ENCODE results near the gene HDDC2.

HDDC2 gene

GRCh38 chr6:125323376-125323775 lies 21.6 kb upstream of the HDDC2 start:
- Histone ChIP-seq H2BK120ac (ENCODE audit: low read depth, low read length) (no peak overlapping the region), H3K4me1 (ENCODE audit: control insufficient read depth in 2 of 2, insufficient read depth in 1 of 2, low read depth in 1 of 2, low read length in 2 of 2) (no peaks in the 10 kb centered on the region), H3K9ac (ENCODE audit: low read depth, low read length, poor library complexity) (no peak overlapping the region), H3K4ac (ENCODE audit: low read length) (no peak overlapping the region), H3K14ac (ENCODE audit: low read length) (no peak overlapping the region), H3K27ac (replicated peaks; ENCODE audit: low read length) (no peak overlapping the region), H2BK12ac (ENCODE audit: low read length) (no peak overlapping the region), H2AFZ (ENCODE audit: low read length) (no peak overlapping the region), H3K4me3 (ENCODE audit: low read length in 2 of 2) (no peak overlapping the region), H3K27me3 (ENCODE audit: control insufficient read depth in 3 of 3, insufficient read depth in 3 of 3, low read depth in 1 of 3, low read length in 3 of 3) (peaks cover 0 to 6% (median 0%) of the 10 kb centered on the region in 3 experiments), H3K36me3 (replicated peaks in 1 of 2; ENCODE audit: control insufficient read depth in 2 of 2, insufficient read depth in 2 of 2, low read length in 2 of 2) (no peaks in the 10 kb centered on the region), H3K9me3 (replicated peaks in 1 of 2; ENCODE audit: control insufficient read depth in 2 of 2, insufficient read depth in 1 of 2, low read depth in 1 of 2, low read length in 2 of 2) (no peaks in the 10 kb centered on the region), H2BK5ac (ENCODE audit: low read length) (no peak overlapping the region), H2AK5ac (ENCODE audit: low read depth, low read length) (no peak overlapping the region), H3K79me1 (ENCODE audit: low read depth, low read length) (no peaks in the 10 kb centered on the region), H2BK15ac (ENCODE audit: low read length) (no peak overlapping the region), H3K23ac (ENCODE audit: low read depth, low read length, poor library complexity) (no peak overlapping the region), H3K18ac (ENCODE audit: low read length) (no peak overlapping the region), H4K8ac (ENCODE audit: low read depth, low read length) (no peak overlapping the region), H4K91ac (ENCODE audit: low read depth, low read length, poor library complexity) (no peak overlapping the region), H3K4me2 (ENCODE audit: insufficient read depth, low read length, poor library complexity, severe bottlenecking) (no peak overlapping the region)
- no CpG with 5 or more reads among the region's 2 CpGs for WGBS, 2 donors (ENCODE audit: extremely low coverage in 2 of 2, insufficient read length in 2 of 2, insufficient replicate concordance in 1 of 2)
- no peak for DNase-seq (ENCODE audit: low spot score)

- Histone ChIP-seq H3K18ac (ENCODE audit: low read length) (no peak overlapping the region), H2BK120ac (ENCODE audit: low read depth, low read length) (no peak overlapping the region), H4K8ac (ENCODE audit: low read depth, low read length) (no peak overlapping the region), H3K4me3 (ENCODE audit: low read length in 2 of 2) (no peak overlapping the region), H3K4me1 (ENCODE audit: control insufficient read depth in 2 of 2, insufficient read depth in 1 of 2, low read depth in 1 of 2, low read length in 2 of 2) (peaks cover 4 to 10% of the 10 kb centered on the region in 2 donors), H3K4me2 (ENCODE audit: insufficient read depth, low read length, poor library complexity, severe bottlenecking) (no peak overlapping the region), H2BK12ac (ENCODE audit: low read length) (no peak overlapping the region), H2BK15ac (ENCODE audit: low read length) (no peak overlapping the region), H4K91ac (ENCODE audit: low read depth, low read length, poor library complexity) (no peak overlapping the region), H3K4ac (ENCODE audit: low read length) (no peak overlapping the region), H3K9me3 (replicated peaks in 1 of 2; ENCODE audit: control insufficient read depth in 2 of 2, insufficient read depth in 1 of 2, low read depth in 1 of 2, low read length in 2 of 2) (no peaks in the 10 kb centered on the region), H2BK5ac (ENCODE audit: low read length) (no peak overlapping the region), H2AK5ac (ENCODE audit: low read depth, low read length) (no peak overlapping the region), H3K14ac (ENCODE audit: low read length) (no peak overlapping the region), H3K27ac (replicated peaks; ENCODE audit: low read length) (no peak overlapping the region), H3K79me1 (ENCODE audit: low read depth, low read length) (no peaks in the 10 kb centered on the region), H2AFZ (ENCODE audit: low read length) (peak overlapping the region; percentile 6), H3K9ac (ENCODE audit: low read depth, low read length, poor library complexity) (no peak overlapping the region), H3K23ac (ENCODE audit: low read depth, low read length, poor library complexity) (no peak overlapping the region), H3K27me3 (ENCODE audit: control insufficient read depth in 3 of 3, insufficient read depth in 3 of 3, low read depth in 1 of 3, low read length in 3 of 3) (peaks cover 0 to 26% (median 0%) of the 10 kb centered on the region in 3 experiments), H3K36me3 (replicated peaks in 1 of 2; ENCODE audit: control insufficient read depth in 2 of 2, insufficient read depth in 2 of 2, low read length in 2 of 2) (no peaks in the 10 kb centered on the region)
- DNase-seq (ENCODE audit: low spot score), result peak; percentile 33
- WGBS, 2 donors (ENCODE audit: extremely low coverage in 2 of 2, insufficient read length in 2 of 2, insufficient replicate concordance in 1 of 2), result no CpG with 5 or more reads among the region's 9 CpGs
Observed at GRCh38 chr6:125316621-125317020, 14.9 kb upstream of the HDDC2 start.

- no peak for DNase-seq (ENCODE audit: low spot score)
- Histone ChIP-seq H3K14ac (ENCODE audit: low read length) (no peak overlapping the region), H4K8ac (ENCODE audit: low read depth, low read length) (no peak overlapping the region), H3K4me1 (ENCODE audit: control insufficient read depth in 2 of 2, insufficient read depth in 1 of 2, low read depth in 1 of 2, low read length in 2 of 2) (peaks cover 4 to 10% of the 10 kb centered on the region in 2 donors), H2BK120ac (ENCODE audit: low read depth, low read length) (no peak overlapping the region), H3K36me3 (replicated peaks in 1 of 2; ENCODE audit: control insufficient read depth in 2 of 2, insufficient read depth in 2 of 2, low read length in 2 of 2) (no peaks in the 10 kb centered on the region), H4K91ac (ENCODE audit: low read depth, low read length, poor library complexity) (no peak overlapping the region), H3K4me3 (ENCODE audit: low read length in 2 of 2) (no peak overlapping the region), H3K9ac (ENCODE audit: low read depth, low read length, poor library complexity) (no peak overlapping the region), H2AK5ac (ENCODE audit: low read depth, low read length) (no peak overlapping the region), H2BK5ac (ENCODE audit: low read length) (no peak overlapping the region), H2BK15ac (ENCODE audit: low read length) (no peak overlapping the region), H2AFZ (ENCODE audit: low read length) (no peak overlapping the region), H3K79me1 (ENCODE audit: low read depth, low read length) (no peaks in the 10 kb centered on the region), H3K18ac (ENCODE audit: low read length) (no peak overlapping the region), H3K27ac (replicated peaks; ENCODE audit: low read length) (no peak overlapping the region), H3K4me2 (ENCODE audit: insufficient read depth, low read length, poor library complexity, severe bottlenecking) (no peak overlapping the region), H2BK12ac (ENCODE audit: low read length) (no peak overlapping the region), H3K9me3 (replicated peaks in 1 of 2; ENCODE audit: control insufficient read depth in 2 of 2, insufficient read depth in 1 of 2, low read depth in 1 of 2, low read length in 2 of 2) (no peaks in the 10 kb centered on the region), H3K4ac (ENCODE audit: low read length) (no peak overlapping the region), H3K27me3 (ENCODE audit: control insufficient read depth in 3 of 3, insufficient read depth in 3 of 3, low read depth in 1 of 3, low read length in 3 of 3) (peaks cover 0 to 31% (median 0%) of the 10 kb centered on the region in 3 experiments), H3K23ac (ENCODE audit: low read depth, low read length, poor library complexity) (no peak overlapping the region)
- no CpG with 5 or more reads among the region's 5 CpGs for WGBS, 2 donors (ENCODE audit: extremely low coverage in 2 of 2, insufficient read length in 2 of 2, insufficient replicate concordance in 1 of 2)
Observed at GRCh38 chr6:125315548-125315947, 13.8 kb upstream of the HDDC2 start.

DNA sequence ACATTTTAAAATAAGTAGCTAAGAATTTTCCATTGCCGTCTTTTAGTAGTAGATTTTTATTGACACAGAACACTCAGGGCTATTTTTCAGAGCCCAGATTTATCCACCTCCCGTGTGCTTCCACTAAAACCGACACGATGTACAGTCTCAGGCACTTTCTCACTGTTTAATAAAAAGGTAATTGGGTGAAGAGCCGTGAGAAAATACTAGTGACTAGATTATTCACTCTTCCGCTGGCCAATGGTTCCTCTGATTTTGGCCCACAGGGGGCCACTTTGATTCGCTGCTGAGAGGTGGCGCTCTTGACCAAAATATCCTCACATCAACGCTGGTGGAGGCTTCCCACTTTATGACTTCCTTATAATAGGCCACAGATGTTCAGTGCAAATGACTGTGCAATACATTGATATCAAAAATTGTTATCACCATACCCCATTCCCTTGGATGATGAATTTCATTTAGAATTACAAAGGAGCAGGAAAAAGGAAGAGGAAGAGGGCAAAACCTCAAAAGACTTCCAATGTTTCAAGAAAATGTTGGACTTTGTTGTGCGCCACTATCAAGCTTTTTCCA lies 12.3 kb upstream of the HDDC2 start:
- Histone ChIP-seq H3K23ac (ENCODE audit: low read depth, low read length, poor library complexity) (no peak overlapping the region), H4K91ac (ENCODE audit: low read depth, low read length, poor library complexity) (no peak overlapping the region), H3K4me1 (ENCODE audit: control insufficient read depth in 2 of 2, insufficient read depth in 1 of 2, low read depth in 1 of 2, low read length in 2 of 2) (peaks cover 4 to 10% of the 10 kb centered on the region in 2 donors), H3K36me3 (replicated peaks in 1 of 2; ENCODE audit: control insufficient read depth in 2 of 2, insufficient read depth in 2 of 2, low read length in 2 of 2) (no peaks in the 10 kb centered on the region), H3K9me3 (replicated peaks in 1 of 2; ENCODE audit: control insufficient read depth in 2 of 2, insufficient read depth in 1 of 2, low read depth in 1 of 2, low read length in 2 of 2) (no peaks in the 10 kb centered on the region), H3K4ac (ENCODE audit: low read length) (no peak overlapping the region), H3K27me3 (ENCODE audit: control insufficient read depth in 3 of 3, insufficient read depth in 3 of 3, low read depth in 1 of 3, low read length in 3 of 3) (peaks cover 0 to 32% (median 0%) of the 10 kb centered on the region in 3 experiments), H3K27ac (replicated peaks; ENCODE audit: low read length) (no peak overlapping the region), H2BK120ac (ENCODE audit: low read depth, low read length) (no peak overlapping the region), H3K9ac (ENCODE audit: low read depth, low read length, poor library complexity) (no peak overlapping the region), H2BK5ac (ENCODE audit: low read length) (no peak overlapping the region), H3K14ac (ENCODE audit: low read length) (no peak overlapping the region), H3K79me1 (ENCODE audit: low read depth, low read length) (no peaks in the 10 kb centered on the region), H3K4me2 (ENCODE audit: insufficient read depth, low read length, poor library complexity, severe bottlenecking) (no peak overlapping the region), H2AFZ (ENCODE audit: low read length) (no peak overlapping the region), H3K4me3 (ENCODE audit: low read length in 2 of 2) (no peak overlapping the region), H2AK5ac (ENCODE audit: low read depth, low read length) (no peak overlapping the region), H3K18ac (ENCODE audit: low read length) (no peak overlapping the region), H2BK15ac (ENCODE audit: low read length) (no peak overlapping the region), H4K8ac (ENCODE audit: low read depth, low read length) (no peak overlapping the region), H2BK12ac (ENCODE audit: low read length) (no peak overlapping the region)
- DNase-seq (ENCODE audit: low spot score), result peak; percentile 45
- no CpG with 5 or more reads among the region's 10 CpGs for WGBS, 2 donors (ENCODE audit: extremely low coverage in 2 of 2, insufficient read length in 2 of 2, insufficient replicate concordance in 1 of 2)

All from neuronal stem cell (in vitro differentiated cells).